22Rv1 (cell line): Measurements from ENCODE around the gene TSPAN9.

Experiments used
- CTCF ChIP-seq: fragments of 450-650 bp; IDR thresholded peaks from 2 replicates; pipeline ENCODE4 v1.5.1; 2017; ENCODE audit warnings: mild to moderate bottlenecking
- ZFX ChIP-seq: fragments of 450-650 bp; IDR thresholded peaks from 2 replicates; pipeline ENCODE4 v1.6.1; 2017; ENCODE audit warnings: antibody characterized with exemption, borderline replicate concordance

GRCh38 chr12:3323002-3323685 lies 246.0 kb downstream of the TSPAN9 start:
- TF ChIP-seq CTCF (no peak), ZFX (no peak)
